HG02884 (cell line): ENCODE data around the gene DMRT1.
A peak's percentile ranks its signal among the peaks of the same experiment; 100 is the strongest.
"Not testable (repeated sequence)": the region's sequence is repeated elsewhere in the genome, so short reads cannot be mapped to it uniquely, and the experiment has no call there.

Source experiments
- ATAC-seq: cut with Tn5 transposase; IDR thresholded peaks from one replicate; pipeline ENCODE4 v1.9.1; 2021; ENCODE audit warnings: mild to moderate bottlenecking, moderate library complexity; ENCODE audit not compliant: unreplicated experiment

Gene DMRT1

DNA sequence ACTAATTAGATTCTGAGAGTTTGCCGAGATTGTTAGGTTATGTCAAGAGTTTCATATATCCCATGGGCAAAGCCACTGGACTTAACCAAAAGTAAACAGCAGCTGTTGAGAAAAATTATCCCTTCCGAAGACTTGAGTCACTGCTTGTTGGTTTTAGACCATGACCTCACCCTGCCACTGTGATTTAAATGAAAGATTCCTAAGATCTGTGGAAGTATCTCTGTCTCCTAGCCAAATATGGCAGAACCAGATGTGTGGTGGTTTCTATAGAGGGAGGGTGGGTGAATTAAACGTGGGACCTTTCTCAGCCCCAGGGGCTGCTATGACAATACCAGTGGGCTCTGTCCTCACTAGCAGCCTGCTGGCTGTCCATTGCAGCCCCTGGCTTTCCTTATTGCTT is 154.3 kb downstream of the DMRT1 start:
- no peak for ATAC-seq

DNA sequence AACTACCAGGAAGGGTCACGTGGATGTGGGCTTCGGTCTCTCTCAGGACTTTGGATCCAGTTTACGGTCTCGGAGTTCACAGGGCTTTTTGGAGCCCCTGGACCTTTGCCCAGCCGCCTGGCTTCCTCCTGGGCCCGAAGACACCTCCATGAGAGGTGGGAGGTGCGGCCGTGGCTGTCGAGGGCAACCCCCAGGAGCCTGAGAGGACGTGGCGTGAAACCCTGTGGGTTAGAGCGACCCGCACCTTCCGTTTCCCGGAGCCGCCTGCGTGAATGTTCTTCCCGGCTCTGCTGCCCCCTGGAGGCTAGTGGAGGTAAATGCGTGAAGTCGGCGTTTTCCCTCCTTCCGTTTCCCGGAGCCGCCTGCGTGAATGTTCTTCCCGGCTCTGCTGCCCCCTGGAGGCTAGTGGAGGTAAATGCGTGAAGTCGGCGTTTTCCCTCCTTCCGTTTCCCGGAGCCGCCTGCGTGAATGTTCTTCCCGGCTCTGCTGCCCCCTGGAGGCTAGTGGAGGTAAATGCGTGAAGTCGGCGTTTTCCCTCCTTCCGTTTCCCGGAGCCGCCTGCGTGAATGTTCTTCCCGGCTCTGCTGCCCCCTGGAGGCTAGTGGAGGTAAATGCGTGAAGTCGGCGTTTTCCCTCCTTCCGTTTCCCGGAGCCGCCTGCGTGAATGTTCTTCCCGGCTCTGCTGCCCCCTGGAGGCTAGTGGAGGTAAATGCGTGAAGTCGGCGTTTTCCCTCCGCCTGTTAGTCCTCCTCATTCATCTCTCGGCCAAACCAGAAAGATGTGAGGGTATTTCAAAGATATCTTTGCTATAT is 157.0 kb downstream of the DMRT1 start:
- not testable (repeated sequence) for ATAC-seq

DNA sequence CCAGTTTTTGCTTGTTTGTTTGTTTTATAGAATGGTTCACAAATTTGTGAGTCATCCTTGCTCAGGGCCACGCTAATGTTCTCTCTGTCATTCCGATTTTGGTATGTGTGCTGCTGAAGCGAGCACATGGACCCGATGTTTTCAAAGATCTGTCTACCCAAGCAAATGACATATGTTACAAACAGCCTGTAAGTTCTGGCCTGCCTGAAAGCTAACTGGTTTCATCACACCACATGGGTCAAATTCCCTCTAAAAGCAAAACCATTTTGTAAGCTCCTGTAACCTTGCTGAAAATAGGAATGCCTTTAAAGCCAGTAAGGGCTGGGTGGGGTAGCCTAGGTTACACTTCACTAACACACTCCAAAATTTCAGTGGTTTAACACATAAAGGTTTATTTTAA is 160.3 kb downstream of the DMRT1 start:
- ATAC-seq, result no peak

DNA sequence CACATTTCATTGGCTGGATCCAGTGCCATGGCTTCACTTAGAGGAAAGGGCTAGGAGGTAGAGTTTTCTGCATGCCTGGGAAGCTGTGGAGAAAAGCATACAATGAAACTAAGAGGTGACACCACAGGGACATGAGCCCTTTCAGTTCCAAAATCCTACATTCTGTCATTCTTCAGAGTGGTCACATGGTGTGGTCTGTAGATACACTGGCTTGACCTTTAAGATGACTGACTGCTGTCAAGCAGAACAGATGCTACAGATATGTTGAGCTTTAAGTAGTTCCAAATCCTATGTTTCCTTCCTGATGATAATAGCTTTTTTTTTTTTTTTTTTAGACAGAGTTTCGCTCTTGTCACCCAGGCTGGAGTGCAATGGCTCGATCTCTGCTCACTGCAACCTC is 161.2 kb downstream of the DMRT1 start:
- no peak for ATAC-seq

DNA sequence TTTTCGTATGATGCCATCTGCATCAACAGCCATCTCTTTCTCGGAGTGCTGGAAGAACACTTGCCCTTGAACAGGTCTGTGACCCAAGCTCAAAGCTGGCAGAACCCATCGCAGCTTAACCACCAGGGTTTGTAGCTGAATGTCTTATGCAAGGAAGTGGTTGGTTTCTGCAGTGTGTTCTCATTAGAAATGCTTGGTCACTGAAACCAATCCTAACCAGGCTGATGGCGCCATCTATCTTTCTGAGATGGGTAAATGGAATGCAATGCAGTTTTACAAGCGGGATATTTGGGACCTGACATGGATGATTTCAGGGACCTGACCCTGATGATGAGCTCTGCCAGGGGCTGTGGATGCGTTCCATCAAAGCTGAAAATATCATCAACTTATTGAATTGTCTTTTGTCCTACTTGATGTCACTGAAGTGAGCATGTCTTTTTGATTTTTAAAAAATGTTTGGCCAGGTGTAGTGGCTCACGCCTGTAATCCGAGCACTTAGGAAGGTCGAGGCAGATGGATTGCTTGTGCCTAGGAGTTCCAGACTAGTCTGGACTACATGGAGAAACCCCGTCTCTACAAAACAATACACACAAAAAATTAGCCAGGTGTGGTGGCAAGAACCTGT is 163.7 kb downstream of the DMRT1 start:
- peak; percentile 61 for ATAC-seq

DNA sequence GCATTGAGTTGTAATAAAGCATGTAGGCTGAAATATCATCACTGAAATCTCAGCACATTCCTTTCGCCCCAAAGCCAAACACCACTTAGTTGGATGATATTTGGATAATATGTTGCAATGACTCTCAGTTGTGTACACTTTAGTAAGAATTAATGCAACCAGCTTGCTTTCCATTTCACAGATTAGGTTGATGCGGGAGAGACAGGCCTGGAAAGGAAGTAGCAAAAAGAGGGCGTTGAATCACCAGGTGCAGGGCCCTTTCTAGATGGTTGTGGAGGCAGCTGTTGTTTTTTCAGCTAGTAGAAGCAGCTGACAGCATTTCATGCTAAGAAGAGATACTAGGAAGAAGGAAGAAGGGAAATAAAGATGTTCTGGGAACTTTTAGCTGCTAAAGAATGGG is 165.8 kb downstream of the DMRT1 start:
- no peak for ATAC-seq

DNA sequence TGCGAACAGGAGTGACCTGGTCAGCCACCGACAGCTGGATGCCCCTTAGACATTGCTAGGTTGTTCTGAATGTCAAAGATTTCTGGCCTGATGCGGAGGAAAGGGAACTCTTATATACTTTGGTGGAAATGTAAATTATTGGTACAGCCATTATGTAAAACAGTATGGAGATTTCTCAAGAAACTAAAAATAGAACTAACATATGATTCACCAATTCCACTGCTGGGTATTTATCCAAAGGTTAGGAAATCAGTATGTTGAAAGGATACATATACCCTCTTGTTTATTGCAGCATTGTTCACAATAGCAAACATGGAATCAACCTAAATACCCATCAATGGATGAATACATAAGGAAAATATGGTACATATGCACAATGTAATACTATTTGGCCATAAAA is 166.7 kb downstream of the DMRT1 start:
- no peak for ATAC-seq

DNA sequence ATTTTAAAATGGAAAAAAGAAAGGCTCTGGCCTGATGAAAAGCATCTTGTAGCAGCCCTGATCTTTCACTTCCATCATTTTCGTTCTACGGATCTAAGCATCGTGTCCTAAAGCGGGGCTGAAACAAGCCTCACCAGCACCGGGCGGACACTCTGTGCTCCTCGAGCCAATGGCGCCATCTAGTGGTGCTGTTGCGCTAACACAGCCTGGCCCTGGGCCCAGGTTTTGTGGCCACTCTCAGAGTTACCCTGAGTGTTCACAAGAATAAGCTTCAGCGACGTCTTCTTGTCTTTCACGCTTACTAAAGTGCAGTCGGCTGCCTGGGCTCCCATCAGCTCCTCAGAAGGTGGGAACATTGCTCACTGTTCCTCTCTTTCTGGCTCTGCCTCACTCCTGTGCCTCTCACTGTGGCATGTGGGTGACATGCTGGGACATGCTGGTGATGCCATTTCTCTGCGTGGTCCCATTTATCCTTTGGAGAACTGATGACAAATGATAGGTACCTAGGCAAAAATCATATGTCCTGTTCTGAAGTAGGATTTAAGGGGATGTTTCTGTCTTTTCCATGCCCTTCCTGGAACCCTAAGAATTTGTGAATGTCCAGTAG is 167.7 kb downstream of the DMRT1 start:
- peak; percentile 96 for ATAC-seq

DNA sequence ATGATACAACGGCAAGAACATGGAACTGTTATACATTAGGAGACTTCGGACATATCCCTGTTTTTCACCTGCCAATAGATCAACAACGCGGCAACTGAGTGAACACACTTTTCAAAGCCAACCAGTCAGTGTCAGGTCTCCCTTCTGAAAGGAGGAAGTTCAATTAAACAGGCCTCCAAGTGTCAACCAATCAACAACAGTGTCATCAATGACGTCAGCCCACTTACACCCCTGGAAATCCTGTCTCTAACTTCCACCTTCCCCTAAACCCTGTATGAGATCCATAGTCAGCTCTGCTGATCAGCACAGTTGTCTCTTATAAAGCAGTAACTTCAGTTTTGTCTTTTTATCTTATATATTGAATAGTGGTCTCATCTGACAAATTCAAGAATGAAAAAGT is 171.5 kb downstream of the DMRT1 start:
- no peak for ATAC-seq

DNA sequence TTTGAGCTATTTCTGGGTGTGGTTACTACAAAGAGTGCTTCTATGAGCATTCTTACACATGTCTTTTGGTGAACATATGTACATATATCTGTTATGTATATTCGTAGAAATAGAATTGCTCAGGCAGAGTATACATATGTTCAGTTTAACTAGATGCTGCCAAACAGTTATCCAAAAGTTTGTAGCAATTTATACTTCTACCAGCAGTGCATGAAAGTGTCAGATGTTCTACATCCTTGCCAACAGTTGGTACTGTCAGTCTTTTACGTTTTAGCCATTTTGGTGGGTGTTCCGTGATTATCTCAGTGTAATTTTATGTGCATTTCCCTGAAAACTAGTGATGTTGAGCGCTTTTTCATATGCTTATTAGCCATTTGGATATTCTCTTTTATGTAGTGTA is 172.7 kb downstream of the DMRT1 start:
- no peak for ATAC-seq

DNA sequence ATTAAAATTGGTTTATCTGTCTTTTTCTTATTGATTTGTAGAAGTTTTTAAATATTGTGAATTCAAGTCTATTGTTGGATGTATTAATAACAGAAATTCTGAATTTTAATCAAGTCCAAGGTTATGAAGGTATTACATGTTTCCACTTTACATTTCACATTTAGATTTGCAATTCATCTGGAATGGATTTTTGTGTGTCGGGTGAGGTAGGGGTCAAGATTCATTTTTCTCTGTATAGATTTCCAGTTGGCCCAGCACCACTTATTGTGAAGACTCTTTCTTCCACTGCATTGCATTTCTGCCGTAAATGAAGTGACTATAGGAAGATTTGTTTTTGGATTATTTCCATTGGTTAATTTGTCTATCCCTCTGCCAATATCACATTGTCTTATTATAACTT is 173.1 kb downstream of the DMRT1 start:
- no peak for ATAC-seq

DNA sequence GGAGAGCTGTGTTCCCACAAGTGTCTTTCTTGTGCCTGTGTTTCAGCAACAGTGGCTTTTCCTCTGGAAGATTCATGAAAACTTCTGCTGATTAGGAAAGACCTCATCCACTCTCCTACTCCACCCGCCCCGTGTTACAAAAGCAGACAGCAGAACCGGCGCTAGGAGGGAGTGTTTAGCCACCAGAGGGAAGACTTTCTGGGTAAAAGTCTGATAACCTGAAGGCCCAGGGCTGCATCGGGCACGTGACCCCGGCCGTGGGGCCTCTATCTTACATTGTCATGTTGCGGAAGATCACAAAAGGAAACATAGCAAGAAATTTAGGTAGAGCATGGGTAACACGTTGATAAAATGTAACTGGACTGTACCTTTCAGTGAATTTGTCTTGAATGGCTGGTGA is 176.6 kb downstream of the DMRT1 start:
- no peak for ATAC-seq
